Hepatocyte (in vitro differentiated cells): Measurements from ENCODE around the gene CSNK1G1.

Experiments
- CTCF ChIP-seq: fragments of 200-600 bp; sonication (generic); IDR thresholded peaks from 2 replicates; pipeline ENCODE4 v1.5.1; 2016; ENCODE audit warnings: antibody characterized with exemption, mild to moderate bottlenecking; ENCODE audit not compliant: poor library complexity
- EZH2 ChIP-seq: fragments of 200-600 bp; sonication (generic); IDR thresholded peaks from 2 replicates; pipeline ENCODE4 v1.6.1; 2016; ENCODE audit warnings: antibody characterized with exemption, mild to moderate bottlenecking, borderline replicate concordance
- EZH2phosphoT487 ChIP-seq: fragments of 200-600 bp; sonication (generic); IDR thresholded peaks from one replicate; pipeline ENCODE4 v1.6.1; 2018; ENCODE audit warnings: antibody characterized with exemption, mild to moderate bottlenecking, low read depth, moderate library complexity; ENCODE audit not compliant: unreplicated experiment, severe bottlenecking

GRCh38 chr15:64122936-64123351, 233.0 kb downstream of the CSNK1G1 start:
- TF ChIP-seq CTCF, result no peak
- TF ChIP-seq EZH2phosphoT487, result no peak
- TF ChIP-seq EZH2, result no peak
